Measurements from ENCODE around the gene GLIS1.

GRCh38 chr1:53563611-53564010 lies 175.4 kb downstream of the GLIS1 start:
- no peak for TF ChIP-seq CTCF (IDR thresholded peaks at IDR 0.05)
- TF ChIP-seq POLR2A (IDR thresholded peaks at IDR 0.05), result no peak

Measured in heart left ventricle (tissue), 13 donors.